Retinal pigment epithelial cell (primary cell): ENCODE results near the gene SLC44A1.
"Not testable (repeated sequence)": the region's sequence is repeated elsewhere in the genome, so short reads cannot be mapped to it uniquely, and the experiment has no call there.

Experiments used
- DNase-seq: peaks from one replicate; pipeline ENCODE4 v3.0.0-alpha.2; 2010; ENCODE audit warnings: low read depth
- H3K4me3 ChIP-seq: 2 replicates; pipeline ENCODE4 v1.5.1; 2011; ENCODE audit warnings: mild to moderate bottlenecking, low read length, control low read depth, moderate library complexity
- TF ChIP-seq, protein P1 (sequence below): conservative IDR thresholded peaks from 2 replicates; pipeline ENCODE4 v1.5.1; 2011; ENCODE audit warnings: low read depth, low read length, control low read depth, inconsistent platforms

SLC44A1 gene

GRCh38 chr9:105257809-105258208, 13.4 kb downstream of the SLC44A1 start:
- TF ChIP-seq, protein P1, sequence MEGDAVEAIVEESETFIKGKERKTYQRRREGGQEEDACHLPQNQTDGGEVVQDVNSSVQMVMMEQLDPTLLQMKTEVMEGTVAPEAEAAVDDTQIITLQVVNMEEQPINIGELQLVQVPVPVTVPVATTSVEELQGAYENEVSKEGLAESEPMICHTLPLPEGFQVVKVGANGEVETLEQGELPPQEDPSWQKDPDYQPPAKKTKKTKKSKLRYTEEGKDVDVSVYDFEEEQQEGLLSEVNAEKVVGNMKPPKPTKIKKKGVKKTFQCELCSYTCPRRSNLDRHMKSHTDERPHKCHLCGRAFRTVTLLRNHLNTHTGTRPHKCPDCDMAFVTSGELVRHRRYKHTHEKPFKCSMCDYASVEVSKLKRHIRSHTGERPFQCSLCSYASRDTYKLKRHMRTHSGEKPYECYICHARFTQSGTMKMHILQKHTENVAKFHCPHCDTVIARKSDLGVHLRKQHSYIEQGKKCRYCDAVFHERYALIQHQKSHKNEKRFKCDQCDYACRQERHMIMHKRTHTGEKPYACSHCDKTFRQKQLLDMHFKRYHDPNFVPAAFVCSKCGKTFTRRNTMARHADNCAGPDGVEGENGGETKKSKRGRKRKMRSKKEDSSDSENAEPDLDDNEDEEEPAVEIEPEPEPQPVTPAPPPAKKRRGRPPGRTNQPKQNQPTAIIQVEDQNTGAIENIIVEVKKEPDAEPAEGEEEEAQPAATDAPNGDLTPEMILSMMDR = no peak
- no peak overlapping the region for H3K4me3 ChIP-seq
- DNase-seq = no peak

DNA sequence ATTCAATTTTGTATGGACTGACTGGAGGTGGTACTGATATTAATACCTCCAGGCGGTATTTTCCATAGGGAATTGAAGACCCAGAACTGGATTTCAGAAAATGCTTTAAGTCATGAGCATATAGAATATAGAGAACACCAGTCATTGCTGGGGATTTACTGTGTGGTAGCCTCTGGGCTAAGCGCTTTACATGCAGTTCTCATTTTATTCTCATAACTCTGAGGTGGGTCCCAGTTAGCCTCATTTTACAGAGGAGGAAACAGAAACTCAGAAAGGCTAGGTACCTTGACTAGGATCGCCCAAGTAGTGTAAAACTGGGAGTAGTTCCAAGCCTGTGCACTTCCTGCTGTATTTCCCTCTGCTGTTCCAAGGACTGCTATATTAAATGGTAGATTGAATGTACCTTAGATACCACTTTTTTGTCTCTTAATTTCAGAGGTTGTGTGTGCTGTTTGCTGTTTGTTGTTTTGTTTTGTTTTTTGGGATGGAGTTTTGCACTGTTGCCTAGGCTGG, 13.8 kb downstream of the SLC44A1 start:
- TF ChIP-seq, protein P1 = no peak
- H3K4me3 ChIP-seq = no peak overlapping the region
- DNase-seq = no peak

GRCh38 chr9:105259274-105259673, 14.8 kb downstream of the SLC44A1 start:
- TF ChIP-seq, protein P1 = no peak
- no peak for DNase-seq
- no peak overlapping the region for H3K4me3 ChIP-seq

DNA sequence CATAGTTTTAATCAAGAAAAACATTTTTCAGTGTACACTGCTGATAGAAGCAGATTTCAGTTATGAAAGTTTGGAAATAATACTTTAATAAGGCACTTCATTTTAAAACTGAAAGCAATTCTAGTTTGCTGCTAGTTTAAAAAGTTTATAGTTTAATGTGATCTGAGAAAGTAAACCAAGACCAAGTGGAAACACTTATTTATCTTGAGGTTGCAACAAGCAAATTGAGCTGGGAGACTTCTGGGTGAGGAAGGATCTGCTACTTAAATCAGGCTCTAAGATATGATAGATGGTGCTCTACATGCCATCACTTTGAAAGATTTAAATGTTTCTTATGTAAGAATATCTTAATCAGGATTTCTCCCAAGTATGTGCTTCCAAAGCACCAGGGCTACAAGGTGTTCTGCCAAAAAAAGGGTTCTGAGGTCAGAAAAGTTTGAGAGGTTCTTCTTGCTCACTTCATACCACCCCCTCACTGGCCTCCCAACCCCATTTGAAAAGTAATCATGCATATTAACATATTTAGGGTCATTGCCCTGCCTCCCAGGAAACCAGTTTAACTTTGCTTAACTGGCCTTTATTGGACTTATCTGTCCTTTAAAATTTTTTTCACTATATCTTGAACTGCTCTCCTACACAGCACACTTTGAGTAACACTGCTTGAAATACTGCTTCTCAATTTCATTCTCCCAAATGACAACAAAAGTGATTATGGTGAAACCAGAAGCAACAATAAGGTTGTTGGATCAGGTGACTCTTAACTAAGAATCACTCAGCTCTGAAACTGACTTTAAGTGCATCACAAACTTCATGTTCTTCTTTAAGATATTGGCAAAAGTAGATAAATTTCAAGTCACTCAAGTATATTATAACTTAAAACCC, 15.5 kb downstream of the SLC44A1 start:
- TF ChIP-seq, protein P1 = no peak
- no peak for DNase-seq
- H3K4me3 ChIP-seq = no peak overlapping the region

DNA sequence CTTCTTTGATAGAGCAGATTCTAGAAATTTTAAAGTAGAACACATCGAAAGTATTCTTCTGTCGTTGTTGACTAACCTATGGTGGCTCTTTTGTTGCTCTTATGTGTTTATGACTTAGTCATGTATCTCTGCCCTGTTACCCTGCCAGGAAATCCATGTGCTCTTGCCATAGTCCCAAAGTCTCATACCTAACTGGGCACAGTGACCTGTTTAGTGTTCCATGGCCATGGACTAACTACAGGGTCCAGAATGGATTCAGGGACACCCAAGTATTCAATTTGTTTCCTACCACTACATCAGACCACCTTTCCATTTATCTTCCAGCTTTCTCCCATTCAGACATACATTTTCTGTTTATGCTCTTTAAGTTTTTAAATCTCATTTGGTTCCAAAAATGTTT, 18.0 kb downstream of the SLC44A1 start:
- DNase-seq = no peak
- TF ChIP-seq, protein P1 = no peak
- H3K4me3 ChIP-seq = no peak overlapping the region

DNA sequence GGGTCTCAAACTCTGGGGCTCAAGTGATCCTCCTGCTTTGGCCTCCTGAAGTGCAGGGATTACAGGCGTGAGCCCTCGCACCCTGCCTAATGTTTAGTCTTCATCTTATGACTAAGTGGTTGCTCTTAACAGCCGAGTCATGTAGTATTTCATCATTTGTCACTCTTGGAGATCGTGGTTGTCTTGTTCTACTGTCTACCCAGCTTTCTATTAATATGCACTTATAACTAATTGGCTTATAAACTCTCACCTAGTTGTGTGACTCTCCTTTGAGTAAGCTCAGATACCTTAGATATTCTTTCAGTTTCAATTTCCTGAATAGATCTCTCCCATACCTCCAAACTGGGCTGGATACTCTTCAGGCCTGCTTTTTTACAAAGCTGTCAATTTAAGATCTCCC, 19.9 kb downstream of the SLC44A1 start:
- no peak for DNase-seq
- no peak overlapping the region for H3K4me3 ChIP-seq
- TF ChIP-seq, protein P1 = no peak

- H3K4me3 ChIP-seq, DNase-seq: not testable (repeated sequence)
These were observed 23.8 kb downstream of the SLC44A1 start for GRCh38 chr9:105268254-105268653.
